Suprapubic skin (tissue), 4 donors: ENCODE data around the gene FLYWCH1.

ENCODE experiments used
- EP300 ChIP-seq: sonication (generic); formaldehyde crosslinking; IDR thresholded peaks from one replicate; pipeline ENCODE4 v1.6.1; 2017; ENCODE audit warnings: antibody characterized with exemption
- POLR2A ChIP-seq, 2 donors: fragments of 450-650 bp; IDR thresholded peaks; one replicate each; pipeline ENCODE4 v1.6.1; 2017; ENCODE audit warnings: antibody characterized with exemption in 2 of 2, mild to moderate bottlenecking in 2 of 2, moderate library complexity in 2 of 2
- POLR2AphosphoS5 ChIP-seq, 3 donors: sonication (generic); formaldehyde crosslinking; IDR thresholded peaks; one replicate each; pipeline ENCODE4 v1.6.1; 2017; ENCODE audit warnings: antibody characterized with exemption in 3 of 3
- TF ChIP-seq, protein P1 (sequence below), 2 donors: fragments of 200-600 bp in 1 of 2; fragments of 450-650 bp in 1 of 2; sonication (generic) in 1 of 2; IDR thresholded peaks; one replicate each; pipeline ENCODE4 v1.5.1; 2016 to 2019; ENCODE audit warnings: antibody characterized with exemption in 2 of 2, mild to moderate bottlenecking in 1 of 2, moderate library complexity in 1 of 2

DNA sequence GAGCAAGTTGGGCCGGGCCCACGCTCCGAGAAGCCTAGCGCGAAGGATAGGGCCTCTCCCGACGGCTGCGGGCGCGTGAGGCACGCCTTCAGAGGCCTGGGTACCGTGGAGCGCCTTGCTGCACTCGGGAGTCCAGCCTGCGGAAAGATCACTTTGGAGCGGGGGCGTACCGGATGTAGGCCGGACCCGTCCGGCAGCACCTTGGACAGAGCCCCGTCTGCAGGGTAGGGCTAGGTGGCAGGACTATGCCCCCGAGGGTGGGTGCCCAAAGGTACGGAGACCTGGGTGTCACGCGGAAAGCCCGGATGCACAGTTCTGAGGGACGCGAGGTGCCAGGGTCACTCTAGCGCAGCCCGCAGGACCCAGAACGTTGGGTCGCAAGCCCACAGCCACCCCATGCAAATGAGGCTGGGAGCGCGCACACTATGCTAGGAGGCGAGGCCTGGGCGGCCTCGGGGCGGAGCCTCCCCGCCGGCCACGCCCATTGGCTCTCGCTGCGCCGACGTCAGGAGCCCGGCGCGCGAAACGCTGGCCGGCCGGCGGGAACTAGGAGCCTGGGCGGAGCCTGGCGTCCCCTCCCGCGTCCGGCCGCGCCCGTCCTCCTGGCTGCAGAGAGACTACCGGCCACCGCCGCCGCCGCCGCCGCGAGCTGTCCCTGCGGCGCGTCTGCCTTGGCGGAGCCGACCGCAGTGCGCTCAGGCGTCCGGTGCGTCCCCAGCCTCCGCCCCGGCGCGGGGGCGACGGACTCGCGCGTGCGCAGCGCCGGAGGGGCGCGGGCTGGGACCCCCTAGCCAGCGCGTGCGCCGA lies 57.2 kb downstream of the FLYWCH1 start, which contains the start of gene PAQR4:
- TF ChIP-seq POLR2A (IDR thresholded peaks at IDR 0.05) (no peak), POLR2AphosphoS5 (IDR thresholded peaks at IDR 0.05) (no peak), EP300 (no peak)
- TF ChIP-seq, protein P1, sequence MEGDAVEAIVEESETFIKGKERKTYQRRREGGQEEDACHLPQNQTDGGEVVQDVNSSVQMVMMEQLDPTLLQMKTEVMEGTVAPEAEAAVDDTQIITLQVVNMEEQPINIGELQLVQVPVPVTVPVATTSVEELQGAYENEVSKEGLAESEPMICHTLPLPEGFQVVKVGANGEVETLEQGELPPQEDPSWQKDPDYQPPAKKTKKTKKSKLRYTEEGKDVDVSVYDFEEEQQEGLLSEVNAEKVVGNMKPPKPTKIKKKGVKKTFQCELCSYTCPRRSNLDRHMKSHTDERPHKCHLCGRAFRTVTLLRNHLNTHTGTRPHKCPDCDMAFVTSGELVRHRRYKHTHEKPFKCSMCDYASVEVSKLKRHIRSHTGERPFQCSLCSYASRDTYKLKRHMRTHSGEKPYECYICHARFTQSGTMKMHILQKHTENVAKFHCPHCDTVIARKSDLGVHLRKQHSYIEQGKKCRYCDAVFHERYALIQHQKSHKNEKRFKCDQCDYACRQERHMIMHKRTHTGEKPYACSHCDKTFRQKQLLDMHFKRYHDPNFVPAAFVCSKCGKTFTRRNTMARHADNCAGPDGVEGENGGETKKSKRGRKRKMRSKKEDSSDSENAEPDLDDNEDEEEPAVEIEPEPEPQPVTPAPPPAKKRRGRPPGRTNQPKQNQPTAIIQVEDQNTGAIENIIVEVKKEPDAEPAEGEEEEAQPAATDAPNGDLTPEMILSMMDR (IDR thresholded peaks at IDR 0.05) = no peak
